HG03060 (cell line): ENCODE results near the gene SH2D4B.

ENCODE experiments used
- ATAC-seq: cut with Tn5 transposase; IDR thresholded peaks from one replicate; pipeline ENCODE4 v1.9.1; 2021; ENCODE audit warnings: low read depth, moderate number of reproducible peaks; ENCODE audit not compliant: unreplicated experiment

Gene SH2D4B

DNA sequence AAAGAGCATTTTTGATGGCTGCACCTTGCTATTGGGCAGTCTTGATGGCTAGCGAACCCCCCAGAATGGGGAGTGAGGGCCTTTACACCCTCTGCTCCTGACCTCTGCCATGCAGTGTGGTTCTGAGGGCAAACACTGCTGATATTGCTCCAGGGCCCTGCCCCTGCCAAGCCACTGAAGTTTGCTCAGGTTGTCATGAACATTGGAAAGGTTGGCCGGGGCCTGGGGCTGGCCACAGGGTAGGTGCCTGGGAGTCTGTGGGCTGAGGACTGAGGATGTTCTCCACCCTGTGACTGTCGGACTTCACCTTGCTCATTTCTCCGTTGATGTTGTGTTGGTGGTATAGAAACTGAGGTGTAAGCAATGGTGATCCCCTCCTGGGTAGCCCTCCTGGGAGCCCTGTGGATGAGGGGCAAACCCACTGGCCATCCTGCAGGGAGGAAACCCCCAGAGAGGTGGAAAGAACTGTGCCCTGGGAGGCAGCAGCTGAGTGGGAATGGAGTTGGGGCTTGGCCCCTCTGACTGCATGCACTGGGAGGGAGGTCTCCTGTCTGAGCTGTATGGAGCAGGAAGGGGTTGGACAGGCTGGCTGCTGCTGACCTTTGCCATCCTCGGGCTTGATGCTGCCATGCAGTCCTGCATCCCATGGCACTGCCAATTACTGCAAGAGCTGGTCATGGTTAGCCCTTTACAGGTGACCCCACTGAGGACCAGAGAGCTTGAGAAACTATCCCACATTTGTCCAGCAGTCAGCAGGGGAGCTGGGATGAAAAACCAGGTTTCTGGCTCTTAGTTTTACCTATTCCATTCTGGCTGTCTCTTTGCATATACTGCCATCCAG lies 77.1 kb downstream of the SH2D4B start:
- ATAC-seq = no peak

DNA sequence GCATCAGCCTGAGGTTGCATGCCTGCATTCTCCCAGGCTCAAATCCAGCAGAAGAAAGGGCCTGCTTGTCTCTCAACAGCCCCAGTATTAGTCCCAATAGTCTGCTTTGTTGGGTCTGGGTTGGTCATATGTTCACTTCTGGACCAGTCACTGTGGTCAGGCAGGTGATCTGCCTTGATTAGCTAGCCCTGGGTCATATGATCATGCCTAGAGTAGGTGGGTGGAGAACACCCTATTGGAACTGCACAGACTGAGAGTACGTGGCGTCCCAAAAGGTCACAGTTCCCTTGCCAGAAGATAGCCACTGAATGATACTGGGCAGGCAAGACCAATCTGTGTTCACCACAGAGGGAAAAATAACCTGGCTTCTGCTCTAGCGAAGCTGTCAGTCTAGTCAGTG lies 80.1 kb downstream of the SH2D4B start:
- ATAC-seq = no peak

DNA sequence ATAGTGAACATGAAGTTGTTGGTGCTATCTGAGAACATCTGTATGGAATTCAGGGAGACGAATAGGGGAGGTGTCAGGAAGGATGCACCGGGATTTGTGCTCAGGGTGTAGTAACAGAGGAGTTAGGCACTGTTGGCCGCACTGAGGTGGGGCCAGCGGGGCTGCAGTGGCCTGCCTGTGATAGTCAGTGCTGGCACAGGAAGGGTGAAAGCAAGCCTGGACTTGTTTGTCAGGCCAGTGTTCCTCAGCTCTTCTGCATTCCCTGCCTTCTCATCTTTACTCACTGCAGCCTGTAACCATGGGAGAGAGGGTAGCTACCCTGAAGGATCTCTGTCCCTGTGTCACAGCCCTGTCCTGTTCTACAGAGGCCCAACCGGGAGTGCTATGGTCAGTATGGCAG lies 81.3 kb downstream of the SH2D4B start:
- ATAC-seq = no peak

DNA sequence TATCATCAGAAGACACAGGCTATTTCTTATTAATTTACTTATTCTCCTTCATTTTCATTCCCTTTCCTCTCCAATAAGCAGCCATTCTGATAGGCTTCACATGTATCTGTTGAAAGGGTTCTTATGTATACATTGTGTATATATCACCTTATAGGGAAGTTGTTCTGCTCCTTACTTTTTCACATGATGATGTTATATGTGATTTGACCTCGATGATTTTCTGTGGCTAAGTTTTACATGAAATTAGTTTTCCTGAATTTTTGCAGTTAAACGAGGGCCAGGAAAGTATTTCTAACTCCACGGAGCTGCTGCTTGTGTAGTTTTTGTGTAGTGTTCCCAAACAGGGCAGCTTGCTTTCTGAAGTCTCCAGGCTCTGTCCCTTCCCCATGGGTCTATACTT lies 84.5 kb downstream of the SH2D4B start:
- ATAC-seq = no peak

DNA sequence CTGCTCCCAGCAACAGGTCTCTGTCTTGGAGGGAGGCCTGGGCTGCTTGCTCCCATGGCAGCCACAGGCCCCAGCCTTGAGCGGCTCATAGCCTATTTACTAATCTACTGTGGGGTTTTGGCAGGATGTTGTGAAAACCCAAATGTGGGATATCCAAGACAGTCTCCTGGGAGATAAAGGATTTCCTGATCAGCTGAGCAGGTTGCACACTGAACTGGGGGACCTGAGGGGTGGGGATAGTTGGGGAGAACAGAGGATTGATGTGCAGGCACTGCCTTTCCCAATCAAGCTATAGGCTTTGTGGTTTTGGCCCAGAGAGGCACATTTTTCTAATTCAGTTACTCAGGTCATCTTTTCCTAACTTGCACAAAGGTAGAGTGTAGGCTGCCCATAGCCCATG lies 92.6 kb downstream of the SH2D4B start:
- ATAC-seq = no peak

DNA sequence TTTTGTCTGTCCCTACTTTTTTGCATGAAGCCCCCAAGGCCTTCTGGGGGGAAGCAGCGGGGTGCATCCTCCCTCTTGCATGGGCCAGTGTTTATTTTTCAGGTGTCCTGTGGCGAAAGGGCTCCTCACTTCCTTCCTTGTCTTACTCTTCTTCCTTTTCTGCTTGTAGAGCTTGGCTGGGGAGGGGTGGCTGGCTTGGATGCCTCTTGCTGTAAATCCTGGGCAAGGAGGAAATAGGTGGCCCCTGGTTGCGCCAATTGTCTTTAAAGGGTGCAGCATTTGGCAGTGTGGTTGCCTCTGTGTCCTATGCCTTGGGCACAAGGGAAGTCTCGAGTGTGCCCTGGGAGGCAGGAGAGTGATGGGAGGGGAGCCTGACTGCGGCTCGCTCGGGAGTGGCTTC lies 95.0 kb downstream of the SH2D4B start:
- ATAC-seq = no peak

DNA sequence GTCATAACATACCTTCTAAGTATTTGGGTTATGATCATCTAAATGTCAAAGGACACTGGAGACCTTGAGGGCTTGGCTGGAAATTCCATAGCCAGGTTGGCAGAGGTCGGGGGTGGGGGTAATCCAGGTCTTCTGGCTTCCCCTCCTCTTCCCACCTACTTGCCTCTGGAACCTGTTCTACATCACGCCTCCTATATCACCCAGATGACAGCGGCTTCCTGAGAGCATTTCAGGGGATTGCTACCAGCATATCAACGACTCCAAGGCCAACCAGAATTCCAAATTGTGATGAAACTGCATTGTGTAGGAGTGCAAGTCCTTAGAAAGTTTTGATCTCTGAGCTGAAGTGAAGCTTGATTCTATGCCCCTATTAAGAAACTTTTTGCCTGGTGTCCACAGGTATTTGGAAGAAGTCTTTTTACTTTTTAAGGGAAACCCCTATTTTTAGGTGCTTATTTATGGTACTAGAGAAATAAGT lies 95.7 kb downstream of the SH2D4B start:
- ATAC-seq = no peak

DNA sequence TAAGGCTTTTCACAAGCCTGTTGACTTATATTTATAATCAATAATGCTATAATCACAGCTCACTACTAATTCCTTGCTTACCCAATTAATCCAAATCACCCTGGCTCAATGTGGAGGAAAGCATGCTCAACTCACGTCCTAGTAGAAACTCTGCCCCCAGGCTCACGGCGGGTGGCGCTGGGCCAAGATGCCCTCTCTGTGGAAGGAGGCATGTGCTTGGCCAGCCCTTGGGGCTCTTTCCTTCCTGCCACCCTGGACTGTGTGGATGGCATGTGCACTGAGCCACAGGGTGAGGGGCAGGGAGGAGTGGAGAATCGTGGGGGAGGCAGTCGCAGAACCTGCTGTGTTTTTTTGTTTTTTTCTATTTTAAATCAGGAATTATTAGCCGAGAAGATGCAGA lies 96.2 kb downstream of the SH2D4B start:
- ATAC-seq = no peak

DNA sequence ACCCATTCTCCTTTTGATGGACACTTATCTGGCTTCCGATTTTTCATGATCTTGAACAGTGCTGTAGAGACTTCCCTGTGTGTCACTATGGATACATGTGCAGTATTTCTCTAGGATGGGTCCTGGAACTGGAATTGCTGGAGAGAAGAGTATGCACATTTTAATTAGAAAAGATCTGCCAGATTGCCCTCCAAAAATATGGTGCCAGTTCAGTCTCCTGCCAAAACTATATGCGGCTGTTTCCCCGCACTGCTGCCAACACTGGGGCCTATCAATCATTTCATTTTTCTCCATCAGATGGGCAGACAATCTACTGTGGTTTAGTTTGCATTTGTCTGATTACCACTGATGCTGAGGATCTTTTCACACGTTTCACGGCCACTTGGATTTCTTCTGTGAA lies 105.0 kb downstream of the SH2D4B start:
- ATAC-seq = no peak

DNA sequence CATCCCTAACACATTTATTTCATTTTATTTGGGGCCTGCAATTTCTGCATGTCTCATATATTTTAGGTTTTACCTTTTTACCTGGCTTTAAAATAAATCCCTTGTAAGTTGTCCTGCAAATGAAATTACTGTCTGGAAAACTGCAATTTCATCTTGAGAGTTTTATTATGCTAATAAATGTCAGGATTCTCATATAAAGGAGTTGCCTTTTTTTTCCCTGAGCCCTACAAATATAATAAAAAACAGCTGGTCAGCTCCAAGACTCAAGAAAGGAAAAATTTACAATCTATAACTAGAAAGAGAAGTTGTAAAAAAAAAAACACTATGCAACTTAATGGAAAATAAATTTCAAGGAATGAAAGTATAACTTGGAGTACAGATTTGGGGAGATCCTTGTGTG lies 108.7 kb downstream of the SH2D4B start:
- ATAC-seq = no peak

DNA sequence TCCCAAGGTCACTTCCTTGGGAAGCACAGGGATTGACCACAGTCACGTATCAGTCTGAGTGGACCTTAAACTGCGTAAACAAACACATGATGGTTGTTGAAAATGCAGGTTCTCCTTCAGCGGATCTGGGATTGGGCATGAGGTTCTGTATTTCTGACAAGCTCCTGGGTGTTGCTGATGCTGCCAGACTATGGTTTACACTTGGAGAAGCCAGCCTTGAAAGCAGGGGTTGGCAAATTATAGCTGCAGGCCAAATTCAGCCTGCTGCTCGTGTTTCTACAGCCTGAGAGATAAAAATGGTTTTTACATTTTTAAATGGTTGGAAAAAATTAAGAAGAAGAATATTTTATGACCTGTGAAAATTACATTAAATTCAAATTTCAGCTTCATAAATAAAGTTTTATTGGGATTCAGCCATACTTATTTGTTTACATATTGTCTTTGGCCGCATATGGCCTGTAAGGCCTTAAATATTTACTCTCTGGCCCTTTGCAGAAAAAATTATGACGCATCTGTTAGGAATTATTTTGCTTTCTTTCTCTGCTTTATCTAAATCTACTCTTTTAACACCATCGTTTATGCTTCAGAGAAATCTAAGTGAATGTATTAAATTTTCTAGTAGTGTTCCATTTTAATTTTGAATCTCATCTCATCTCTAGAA lies 109.6 kb downstream of the SH2D4B start:
- ATAC-seq = no peak

DNA sequence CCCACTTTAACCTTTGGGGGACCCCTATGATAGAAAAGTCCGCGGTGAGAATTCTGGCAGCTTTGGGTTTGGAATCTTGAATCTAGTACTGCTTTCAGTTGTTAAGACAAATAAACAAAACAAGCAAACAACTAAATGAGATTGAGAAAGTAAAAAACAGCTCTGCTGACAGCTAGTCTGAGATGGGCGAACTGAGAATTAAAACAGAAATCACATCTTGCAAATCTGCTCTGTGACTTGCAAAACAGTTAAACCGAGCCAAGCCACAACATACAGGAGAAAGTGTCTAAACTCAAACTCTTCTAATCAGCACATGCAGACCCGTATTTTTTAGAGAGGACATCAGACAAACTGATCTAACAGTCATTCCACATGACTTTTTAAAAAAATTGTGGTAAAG lies 110.4 kb downstream of the SH2D4B start:
- ATAC-seq = no peak

DNA sequence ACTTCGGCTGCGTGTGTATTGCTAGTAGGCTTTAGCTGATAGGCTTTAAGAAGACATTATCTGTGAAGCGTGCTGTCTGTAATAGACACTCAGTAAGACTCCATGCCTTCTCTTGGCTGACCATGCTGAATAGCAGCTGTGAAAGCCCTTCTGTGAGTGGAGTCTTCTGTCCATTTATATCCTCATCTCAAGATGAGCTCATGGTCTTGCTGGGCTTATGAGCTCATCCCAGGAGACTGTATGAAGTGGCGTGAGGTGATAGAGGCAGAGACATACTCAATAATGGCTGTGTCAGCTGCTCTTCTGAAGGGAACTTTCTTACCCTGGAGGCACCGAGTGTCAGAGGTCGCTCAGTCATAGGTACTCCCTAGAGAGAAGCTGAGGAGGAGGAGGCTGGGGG lies 111.5 kb downstream of the SH2D4B start:
- no peak for ATAC-seq

DNA sequence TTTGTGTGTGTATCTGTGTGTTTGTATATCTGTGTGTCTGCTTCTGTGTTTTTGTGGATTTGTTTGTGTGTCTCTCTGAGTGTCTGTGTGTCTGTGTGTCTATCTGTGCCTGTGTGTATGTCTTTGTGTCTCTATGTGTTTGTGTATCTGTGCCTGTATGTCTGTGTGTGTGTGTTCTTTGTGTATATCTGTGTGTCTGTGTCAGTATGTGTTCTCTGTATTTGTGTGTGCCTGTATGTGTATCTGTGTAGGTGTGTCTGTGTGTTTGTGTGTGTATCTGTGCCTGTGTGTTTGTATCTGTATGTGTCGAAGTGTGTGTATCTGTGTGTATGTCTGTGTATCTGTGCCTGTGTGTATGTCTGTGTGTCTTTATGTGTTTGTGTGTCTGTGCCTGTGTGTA lies 118.2 kb downstream of the SH2D4B start:
- no peak for ATAC-seq

DNA sequence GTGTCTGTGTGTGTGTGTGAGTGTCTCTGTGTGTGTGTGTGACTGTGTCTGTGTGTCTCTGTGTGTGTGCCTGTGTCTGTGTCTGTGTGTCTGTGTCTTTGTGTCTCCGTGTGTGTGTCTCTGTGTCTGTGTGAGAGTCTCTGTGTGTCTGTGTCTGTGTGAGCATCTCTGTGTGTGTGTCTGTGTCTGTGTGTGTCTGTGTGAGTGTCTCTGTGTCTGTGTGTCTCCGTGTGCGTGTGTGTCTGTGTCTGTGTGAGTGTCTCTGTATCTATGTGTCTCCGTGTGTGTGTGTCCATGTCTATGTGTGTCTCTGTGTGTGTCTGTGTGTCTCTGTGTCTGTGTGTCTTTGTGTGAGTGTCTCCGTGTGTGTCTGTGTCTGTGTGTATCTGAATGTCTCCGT lies 120.4 kb downstream of the SH2D4B start:
- ATAC-seq = no peak

DNA sequence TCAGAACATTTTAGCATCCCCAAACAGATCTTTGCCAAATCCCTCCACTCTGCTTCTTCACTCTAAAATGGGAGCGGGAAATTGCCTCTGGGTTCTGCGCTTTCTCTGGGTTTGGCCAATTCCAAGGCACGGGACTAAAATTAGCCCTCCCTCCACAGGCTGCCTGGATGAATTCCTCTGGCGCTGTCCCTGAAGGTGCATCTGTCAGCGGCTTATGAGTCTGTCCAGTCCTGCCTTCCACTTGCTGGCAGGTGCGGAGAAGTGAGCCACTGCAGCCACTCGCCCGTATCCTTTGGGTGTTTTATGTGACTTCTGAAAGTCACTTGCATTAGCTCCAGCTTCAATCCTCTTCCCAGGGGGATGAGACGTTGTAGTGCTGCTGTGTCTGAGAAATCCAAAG lies 121.6 kb downstream of the SH2D4B start:
- ATAC-seq = no peak

DNA sequence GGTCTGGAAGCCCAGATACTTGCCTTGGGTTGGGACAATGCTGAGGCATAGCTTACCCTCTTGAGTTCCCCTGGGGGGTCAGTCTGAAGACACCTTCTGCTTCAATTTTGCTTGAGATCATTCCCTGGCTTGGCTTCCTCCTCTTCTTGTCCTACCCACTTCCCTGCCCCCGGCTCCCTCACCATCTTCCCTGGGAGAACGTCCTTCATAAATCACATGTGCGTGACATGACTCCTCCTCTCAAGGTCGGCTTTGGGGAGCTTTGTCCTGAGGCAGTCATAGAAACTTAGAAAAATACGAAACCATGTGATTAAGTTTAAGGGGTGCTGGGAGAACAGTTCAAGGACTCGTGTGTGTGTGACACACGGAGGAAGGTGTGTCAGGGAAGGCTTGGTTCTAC lies 122.6 kb downstream of the SH2D4B start:
- ATAC-seq = no peak

DNA sequence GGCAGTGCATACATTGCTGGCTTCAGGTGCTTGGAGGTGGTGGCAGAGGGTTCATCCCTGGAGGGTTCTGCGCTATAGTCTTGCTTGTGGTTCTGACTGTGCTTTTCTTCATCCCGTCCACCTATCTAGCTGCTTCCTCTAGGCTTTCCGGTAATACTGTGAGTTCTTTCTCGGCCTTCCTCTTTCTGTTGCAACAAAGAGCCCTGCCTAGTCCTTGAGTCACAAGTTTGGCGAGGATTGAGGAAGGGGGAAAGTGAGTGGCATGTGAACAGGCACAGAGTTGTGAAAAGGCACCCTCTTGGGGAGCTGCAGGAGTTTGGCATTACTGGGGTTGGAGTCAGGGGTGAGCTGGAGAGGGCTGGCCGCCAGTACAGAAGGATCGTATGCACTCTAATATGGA lies 123.0 kb downstream of the SH2D4B start:
- no peak for ATAC-seq

DNA sequence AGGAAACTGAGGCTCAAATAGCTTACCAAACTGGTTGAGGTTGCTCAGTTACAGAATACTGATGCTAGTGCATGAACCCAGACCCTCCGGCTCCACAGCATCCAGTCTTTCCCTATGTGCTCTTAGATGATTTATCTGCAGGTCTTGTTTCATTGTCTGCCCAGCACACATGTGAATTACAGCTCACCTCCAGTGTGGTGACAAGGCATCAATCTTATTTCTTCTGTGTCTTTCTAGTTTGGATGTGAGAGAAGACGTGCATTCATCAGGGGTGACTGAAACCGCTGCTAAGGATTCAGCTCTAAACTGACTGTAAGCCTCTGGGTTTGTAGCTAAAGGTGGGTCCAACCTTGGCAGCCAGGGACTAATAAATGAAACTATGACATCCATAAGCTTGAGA lies 123.8 kb downstream of the SH2D4B start:
- ATAC-seq = no peak

DNA sequence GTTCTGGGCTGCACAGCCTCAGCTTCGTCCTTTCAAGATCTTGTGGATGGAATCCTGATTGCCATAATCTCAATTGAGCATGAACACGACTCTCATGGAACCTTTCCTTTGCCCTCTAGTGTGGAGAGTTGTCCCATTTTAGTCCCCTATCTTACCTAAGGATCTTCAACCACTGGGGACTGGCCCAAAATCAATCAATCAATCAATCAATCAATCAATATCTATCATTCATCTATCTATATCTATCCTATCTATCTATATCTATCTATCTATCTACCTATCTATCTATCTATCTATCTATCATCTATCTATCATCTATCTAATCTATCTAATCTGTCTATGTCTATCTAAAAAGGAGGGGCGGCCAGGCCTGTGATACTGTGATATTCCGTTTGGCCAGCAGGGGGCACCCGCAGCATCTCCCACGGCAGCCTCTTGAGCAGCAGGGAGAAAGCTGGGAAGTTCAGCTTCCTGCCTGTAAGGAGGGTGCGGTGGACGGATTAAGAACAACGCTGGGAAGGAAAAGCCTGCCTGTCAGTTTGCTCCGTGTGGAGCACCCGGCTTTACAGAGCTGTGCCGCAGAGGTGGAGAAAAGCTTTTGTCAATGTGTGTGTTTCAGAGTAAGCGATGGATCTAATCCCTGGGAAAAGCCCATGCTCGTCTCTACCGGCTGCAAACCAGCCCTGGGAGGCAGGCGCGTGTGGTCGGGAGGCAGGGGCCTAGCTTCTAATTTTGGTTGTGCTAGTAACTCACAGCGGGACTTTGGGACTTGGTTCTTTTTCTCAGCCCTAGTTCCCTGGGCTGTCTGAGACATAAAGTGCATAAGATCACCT lies 124.9 kb downstream of the SH2D4B start:
- ATAC-seq = peak; percentile 53

DNA sequence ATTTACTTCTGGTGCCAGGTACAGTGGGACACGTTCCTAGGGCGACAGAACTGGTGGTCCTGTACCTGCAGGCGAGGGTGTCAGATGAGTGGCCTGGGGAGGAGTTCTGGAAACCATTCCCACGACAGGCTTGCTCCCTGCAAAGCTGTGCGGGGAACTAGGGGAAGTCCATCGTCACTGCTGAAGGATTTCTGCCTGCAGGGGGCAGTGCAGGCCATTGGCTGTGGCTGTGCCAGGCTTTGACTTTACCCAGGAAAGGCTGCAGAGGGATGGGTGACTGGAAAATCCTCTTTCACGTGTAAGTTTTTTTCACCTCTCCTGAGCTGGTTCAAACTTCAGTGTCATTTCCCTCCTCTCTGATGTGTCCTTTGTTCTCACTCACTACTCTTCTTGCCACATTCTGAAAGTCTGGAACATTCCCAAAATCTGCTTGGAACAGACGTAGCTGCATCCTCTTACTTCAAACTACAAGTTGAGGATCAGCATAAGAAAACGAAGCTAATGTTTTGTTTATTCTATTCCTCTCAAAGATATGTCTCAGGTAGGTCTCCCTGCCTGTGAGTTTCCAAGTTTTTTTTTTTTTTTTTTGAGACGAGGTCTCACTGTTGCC lies 126.5 kb downstream of the SH2D4B start:
- ATAC-seq = peak; percentile 52
